Fibroblast of lung (primary cell): ENCODE measurements around the gene AGBL1. TPM values are rescaled to one million over a fixed set of nuclear protein-coding genes. Genes with fewer than 3 reads are reported as not detected.

Experiments
- DNase-seq, 2 donors: peaks; one replicate each; pipeline versions ENCODE4 v3.0.0 to v3.0.0-alpha.2; 2010; ENCODE audit warnings: low read depth in 2 of 2
- H2AFZ ChIP-seq: 2 replicates; pipeline ENCODE4 v1.5.1; 2012; ENCODE audit warnings: low read length, control low read depth, inconsistent platforms
- H3K27ac ChIP-seq: 2 replicates; pipeline ENCODE4 v1.5.1; 2011; ENCODE audit warnings: low read length, control low read depth; ENCODE audit not compliant: insufficient read depth
- H3K27me3 ChIP-seq: 2 replicates; pipeline ENCODE4 v1.5.1; 2011; ENCODE audit warnings: mild to moderate bottlenecking, low read length; ENCODE audit not compliant: control insufficient read depth, insufficient read depth
- H3K36me3 ChIP-seq: 2 replicates; pipeline ENCODE4 v1.5.1; 2011; ENCODE audit warnings: low read length; ENCODE audit not compliant: control insufficient read depth, insufficient read depth
- H3K4me1 ChIP-seq: 2 replicates; pipeline ENCODE4 v1.5.1; 2011; ENCODE audit warnings: low read length; ENCODE audit not compliant: control insufficient read depth, insufficient read depth; ENCODE audit errors: extremely low read depth
- H3K4me2 ChIP-seq: 2 replicates; pipeline ENCODE4 v1.5.1; 2011; ENCODE audit warnings: low read length, control low read depth; ENCODE audit not compliant: insufficient read depth; ENCODE audit errors: extremely low read depth
- H3K4me3 ChIP-seq, 4 experiments: fragments of 200-600 bp in 1 of 4; sonication (generic) in 1 of 4; replicated peaks in 1 of 4; 2 replicates each; pipeline ENCODE4 v1.5.1; 2011 to 2016; ENCODE audit warnings: low read length in 4 of 4, low read depth in 3 of 4, mild to moderate bottlenecking in 3 of 4, control low read depth in 2 of 4, inconsistent platforms in 1 of 4, mixed read lengths in 1 of 4; ENCODE audit not compliant: insufficient read depth in 1 of 4; ENCODE audit errors: control extremely low read depth in 1 of 4
- H3K79me2 ChIP-seq: 2 replicates; pipeline ENCODE4 v1.5.1; 2012; ENCODE audit warnings: mild to moderate bottlenecking, low read length, inconsistent platforms; ENCODE audit not compliant: control insufficient read depth, insufficient read depth
- H3K9ac ChIP-seq: 2 replicates; pipeline ENCODE4 v1.5.1; 2011; ENCODE audit warnings: mild to moderate bottlenecking, low read length, control low read depth; ENCODE audit not compliant: insufficient read depth
- H3K9me3 ChIP-seq: 2 replicates; pipeline ENCODE4 v1.5.1; 2012; ENCODE audit warnings: low read depth, low read length; ENCODE audit not compliant: control insufficient read depth, insufficient read depth
- H4K20me1 ChIP-seq: 2 replicates; pipeline ENCODE4 v1.5.1; 2011; ENCODE audit warnings: low read length; ENCODE audit not compliant: control insufficient read depth, insufficient read depth; ENCODE audit errors: extremely low read depth
- CTCF ChIP-seq, 2 donors: IDR thresholded peaks in 1 of 2; conservative IDR thresholded peaks in 1 of 2; 1 replicate in 1 of 2; 2 replicates in 1 of 2; pipeline ENCODE4 v1.5.1; 2011 to 2012; ENCODE audit warnings: low read length in 2 of 2, control low read depth in 1 of 2, inconsistent platforms in 1 of 2, low read depth in 1 of 2, mild to moderate bottlenecking in 1 of 2
- EZH2 ChIP-seq: IDR thresholded peaks from 2 replicates; pipeline ENCODE4 v1.5.1; 2012; ENCODE audit warnings: low read length, control low read depth, mild to moderate bottlenecking; ENCODE audit errors: missing control alignments
- polyA plus RNA-seq, 2 donors: library from polyadenylated mRNA; depleted of rRNA in 1 of 2; stranded (reverse) in 1 of 2; unstranded in 1 of 2; fragments of >200 nt; gene quantifications; 2 replicates each; pipeline ENCODE4 v1.2.1, GENCODE V29; 2011 to 2012; ENCODE audit warnings: missing spikeins in 1 of 2
- total RNA-seq: library from RNA; depleted of rRNA; stranded (reverse); fragments of >200 nt; gene quantifications from 2 replicates; pipeline ENCODE4 v1.2.1, GENCODE V29; 2014

AGBL1 gene
- total and polyA plus RNA-seq, 2 donors (not counting 1 experiment from before 2014, with no cell fraction given): not detected

GRCh38 chr15:86855307-86856291 lies 775.9 kb downstream of the AGBL1 start:
- Histone ChIP-seq H3K4me1 (no peaks in the 10 kb centered on the region), H3K4me3 (no peak overlapping the region), H3K9ac (no peak overlapping the region), H3K27me3 (no peaks in the 10 kb centered on the region), H2AFZ (no peak overlapping the region), H3K4me2 (no peak overlapping the region), H3K79me2 (no peaks in the 10 kb centered on the region), H3K36me3 (no peaks in the 10 kb centered on the region), H3K27ac (no peak overlapping the region), H4K20me1 (no peaks in the 10 kb centered on the region), H3K9me3 (no peaks in the 10 kb centered on the region)
- TF ChIP-seq EZH2 (no peak), CTCF (conservative IDR thresholded peaks at IDR 0.05 in 1 of 2, IDR thresholded peaks at IDR 0.05 in 1 of 2; ENCODE audit: low read depth in 1 of 2, low read length in 2 of 2) (no peak)
- no peak for DNase-seq

- H2AFZ ChIP-seq: no peak overlapping the region
- H3K4me2 ChIP-seq: no peak overlapping the region
- no peaks in the 10 kb centered on the region for H4K20me1 ChIP-seq
- no peaks in the 10 kb centered on the region for H3K79me2 ChIP-seq
- no peaks in the 10 kb centered on the region for H3K4me1 ChIP-seq
- TF ChIP-seq EZH2 (no peak), CTCF (conservative IDR thresholded peaks at IDR 0.05 in 1 of 2, IDR thresholded peaks at IDR 0.05 in 1 of 2; ENCODE audit: low read depth in 1 of 2, low read length in 2 of 2) (no peak)
- H3K9me3 ChIP-seq: no peaks in the 10 kb centered on the region
- no peak overlapping the region for H3K27ac ChIP-seq
- no peaks in the 10 kb centered on the region for H3K36me3 ChIP-seq
- H3K27me3 ChIP-seq: no peaks in the 10 kb centered on the region
- no peak overlapping the region for H3K4me3 ChIP-seq
- DNase-seq: peak in 1 of 2 donors; percentile 42
- no peak overlapping the region for H3K9ac ChIP-seq
Observed at GRCh38 chr15:86857701-86858100, 778.0 kb downstream of the AGBL1 start.

- H3K79me2 ChIP-seq: no peaks in the 10 kb centered on the region
- no peaks in the 10 kb centered on the region for H3K9me3 ChIP-seq
- H3K27ac ChIP-seq: no peak overlapping the region
- H3K4me1 ChIP-seq: peaks cover 5% of the 10 kb centered on the region
- H3K4me3 ChIP-seq: no peak overlapping the region
- H2AFZ ChIP-seq: no peak overlapping the region
- H3K4me2 ChIP-seq: no peak overlapping the region
- peak; percentile 44 to 98 for DNase-seq
- H4K20me1 ChIP-seq: no peaks in the 10 kb centered on the region
- TF ChIP-seq CTCF (conservative IDR thresholded peaks at IDR 0.05 in 1 of 2, IDR thresholded peaks at IDR 0.05 in 1 of 2; ENCODE audit: low read depth in 1 of 2, low read length in 2 of 2): no peak
- no peak for TF ChIP-seq EZH2
- H3K36me3 ChIP-seq: no peaks in the 10 kb centered on the region
- no peaks in the 10 kb centered on the region for H3K27me3 ChIP-seq
- no peak overlapping the region for H3K9ac ChIP-seq
Observed at GRCh38 chr15:86863226-86863915, 783.7 kb downstream of the AGBL1 start.
